Measurements from ENCODE around the gene CSTA.

The CSTA gene

GRCh38 chr3:122324871-122325323 is at the start of gene CSTA:
Gene CSTA, plus strand, starts transcription at chr3:122325248. Its CDS starts 45 bp downstream, at chr3:122325293.
- DNase-seq, result no peak

DNA sequence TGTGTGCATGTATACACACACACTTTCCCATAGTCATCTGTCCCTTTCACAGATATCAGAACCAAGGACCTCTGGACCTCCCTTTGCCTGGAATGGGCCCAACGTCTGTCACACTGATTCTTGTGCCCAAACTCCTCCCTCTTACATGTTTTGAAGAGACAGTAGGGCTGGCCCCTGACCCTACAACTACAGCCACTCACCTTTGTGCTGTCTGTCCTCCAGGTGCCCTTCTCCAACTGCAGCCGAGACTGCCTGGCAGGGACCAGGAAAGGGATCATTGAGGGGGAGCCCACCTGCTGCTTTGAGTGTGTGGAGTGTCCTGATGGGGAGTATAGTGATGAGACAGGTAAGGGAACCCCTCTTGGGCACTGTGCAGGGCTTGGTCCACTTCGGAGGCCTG is 43.2 kb upstream of the CSTA start:
- DNase-seq, result no peak

- no peak for DNase-seq
Observed at GRCh38 chr3:122283796-122284445, 41.1 kb upstream of the CSTA start.

GRCh38 chr3:122284486-122284885 is 40.6 kb upstream of the CSTA start:
- DNase-seq, result no peak

DNA sequence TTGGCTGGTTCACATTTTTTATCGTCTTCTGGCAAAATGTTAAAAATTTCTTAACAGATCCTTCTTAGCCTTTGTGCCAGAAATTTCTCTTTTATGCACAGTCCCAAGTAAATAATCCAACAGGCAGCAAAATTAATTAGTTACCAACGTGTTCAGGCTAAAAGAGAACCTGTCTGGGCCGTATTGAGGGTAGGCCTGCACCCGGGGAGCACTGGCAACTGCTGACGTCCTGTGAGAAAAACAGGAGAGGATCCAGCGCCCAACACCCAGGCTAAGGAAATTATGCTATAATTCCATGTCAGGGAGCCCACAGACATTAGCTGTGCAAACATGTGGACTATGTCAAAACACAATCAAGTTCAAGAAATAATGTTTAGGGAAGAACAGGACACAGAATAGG is 30.7 kb upstream of the CSTA start:
- no peak for DNase-seq

DNA sequence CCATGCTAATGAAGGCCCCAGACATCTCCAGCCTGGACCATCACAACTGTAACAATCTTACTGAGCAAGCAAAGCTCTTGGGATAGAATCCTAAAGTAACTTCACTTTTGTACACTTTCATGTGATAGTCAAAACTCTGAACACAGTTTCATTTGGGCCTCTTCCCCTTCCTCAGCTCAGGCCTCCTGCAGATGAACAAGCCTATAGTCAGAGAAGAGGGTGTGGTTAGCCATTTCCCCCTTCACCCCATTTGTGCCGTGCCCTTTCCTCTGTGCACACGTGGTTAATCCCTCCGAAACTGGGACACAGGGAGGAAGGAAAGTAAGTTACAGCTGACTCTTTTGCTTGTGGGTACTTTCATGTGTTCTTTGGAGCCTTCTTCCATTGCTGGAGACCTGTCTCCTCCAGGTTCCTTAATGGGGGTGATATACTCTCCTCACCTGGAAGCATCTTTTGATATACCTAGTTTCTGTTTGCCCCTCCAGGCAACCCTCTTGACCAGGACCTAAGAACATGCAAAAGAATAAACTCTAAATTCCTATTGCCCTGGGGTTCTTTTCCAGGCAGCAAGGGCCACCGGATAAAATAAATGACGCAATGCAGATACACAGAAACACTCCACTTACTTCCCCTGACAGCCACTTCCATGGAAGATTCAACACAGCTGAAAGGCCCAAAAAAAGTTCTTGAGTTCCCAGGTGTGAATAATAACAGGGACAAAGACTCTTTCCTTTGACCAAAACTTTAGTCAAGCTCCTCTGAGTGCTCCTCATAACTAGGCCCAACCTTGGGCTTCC is 29.6 kb upstream of the CSTA start:
- DNase-seq, result peak; percentile 5

GRCh38 chr3:122298239-122298638 is 26.8 kb upstream of the CSTA start:
- no peak for DNase-seq

DNA sequence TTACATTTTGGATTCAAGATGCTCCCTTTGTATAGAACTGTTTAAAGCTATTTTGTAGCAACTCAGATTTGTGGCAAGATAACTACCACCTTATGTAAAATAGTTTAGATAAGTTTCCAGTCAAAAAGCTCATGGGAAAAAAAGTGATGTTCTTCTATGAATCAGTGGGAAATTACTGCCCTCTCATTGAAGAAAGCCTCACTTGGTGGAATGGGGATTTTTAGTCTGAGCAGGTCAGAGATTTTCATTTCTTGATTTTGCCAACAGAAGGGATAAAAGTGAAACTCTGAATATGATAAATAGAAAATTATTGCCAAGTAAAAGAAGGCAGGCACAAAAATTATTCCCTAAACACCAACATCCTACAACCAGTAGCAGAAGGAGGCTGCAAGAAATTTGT is 25.8 kb upstream of the CSTA start:
- no peak for DNase-seq

GRCh38 chr3:122299872-122300460 is 25.1 kb upstream of the CSTA start:
- peak; percentile 43 for DNase-seq

- no peak for DNase-seq
Observed at GRCh38 chr3:122301063-122301462, 24.0 kb upstream of the CSTA start.

DNA sequence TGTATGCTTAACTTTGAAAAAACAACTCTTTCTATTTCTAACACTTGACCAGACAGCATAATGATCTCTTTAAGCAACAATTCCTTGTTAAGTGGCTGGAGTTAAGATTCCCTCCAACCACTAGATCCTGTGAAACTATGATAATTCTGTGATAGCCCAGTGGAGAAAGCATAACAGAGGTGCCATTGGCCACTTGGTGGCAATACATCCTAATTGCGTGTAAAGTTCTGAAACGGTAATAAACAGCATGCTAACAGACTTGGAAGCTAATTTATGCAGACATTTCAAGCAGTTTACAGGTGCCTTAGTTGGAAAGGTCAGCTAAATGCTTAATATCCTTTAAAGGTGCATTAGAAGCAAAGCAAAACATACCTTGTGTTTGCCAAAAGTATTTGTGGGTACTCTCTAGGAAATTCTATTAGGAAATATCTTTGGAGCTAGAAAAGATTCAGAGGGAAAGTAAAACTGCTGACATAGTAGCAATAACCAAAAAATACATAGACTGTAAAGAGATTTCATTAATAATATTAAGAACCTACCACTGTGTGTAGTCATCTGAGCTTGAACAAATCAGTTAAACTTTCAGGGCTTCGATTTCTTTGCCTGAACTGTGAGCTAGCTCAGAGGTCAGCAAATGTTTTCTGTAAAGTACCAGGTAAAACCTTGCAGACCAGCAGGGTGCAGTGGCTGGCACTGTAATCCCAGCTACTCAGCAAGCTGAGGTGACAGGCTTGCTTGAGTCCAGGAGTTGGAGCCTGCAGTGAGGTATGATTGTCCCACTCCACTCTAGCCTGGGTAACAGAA is 19.0 kb upstream of the CSTA start:
- no peak for DNase-seq

DNA sequence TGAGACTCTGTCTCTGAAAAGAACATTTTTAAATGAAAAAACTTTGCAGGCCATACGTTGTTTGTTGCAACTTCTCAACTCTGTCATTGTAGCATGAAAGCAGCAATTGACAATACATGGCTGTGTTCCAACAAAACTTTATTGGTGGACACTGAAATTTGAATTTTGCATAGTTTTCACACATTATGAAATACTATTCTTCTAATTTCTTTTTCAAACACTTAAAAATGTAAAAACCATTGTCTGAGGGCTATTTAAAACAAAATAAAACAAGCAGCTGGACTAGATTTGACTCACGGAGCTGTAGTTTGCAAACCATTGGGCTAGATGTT is 18.5 kb upstream of the CSTA start:
- no peak for DNase-seq

- no peak for DNase-seq
Observed at GRCh38 chr3:122307094-122307687, 17.9 kb upstream of the CSTA start.

DNA sequence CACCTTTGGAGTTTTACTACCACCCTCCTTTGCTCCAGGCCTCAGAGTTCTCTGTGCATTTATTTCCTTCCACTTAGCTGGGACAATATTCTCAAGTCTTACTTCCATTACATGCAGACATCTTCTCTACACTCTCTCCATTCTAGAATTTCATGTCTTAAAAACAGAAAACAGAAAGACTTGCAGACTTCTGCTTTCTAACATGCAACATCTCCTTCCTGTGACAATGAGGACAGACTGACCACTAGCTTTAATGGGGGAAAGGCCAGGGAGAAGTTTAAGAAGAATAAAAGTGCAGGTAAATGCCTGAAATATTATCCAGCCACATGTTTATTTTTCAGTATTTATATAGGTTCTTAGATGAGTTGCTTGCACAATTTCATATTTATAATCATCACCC is 17.1 kb upstream of the CSTA start:
- no peak for DNase-seq

- no peak for DNase-seq
Observed at GRCh38 chr3:122310361-122310760, 14.7 kb upstream of the CSTA start.

DNA sequence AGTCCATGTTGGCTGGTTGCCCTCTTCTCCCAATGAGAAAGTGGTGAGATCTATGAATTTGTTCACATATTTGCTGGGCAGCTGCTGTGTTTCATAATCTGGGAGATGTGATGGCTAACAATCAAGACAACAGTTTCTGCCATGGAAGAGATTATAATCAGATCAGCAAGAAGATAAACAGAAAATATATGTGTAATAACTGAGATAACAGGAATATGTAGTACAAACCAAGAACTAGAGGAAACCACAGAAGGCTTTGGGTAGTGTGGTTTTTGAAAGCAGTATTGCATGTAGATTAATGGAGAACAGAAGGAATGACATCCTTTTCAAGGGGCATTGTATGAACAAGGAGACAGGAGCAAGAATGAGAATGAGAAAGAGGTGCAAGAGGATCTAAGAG is 12.2 kb upstream of the CSTA start:
- DNase-seq, result no peak

- DNase-seq, result no peak
Observed at GRCh38 chr3:122313281-122313680, 11.8 kb upstream of the CSTA start.

GRCh38 chr3:122314228-122314876 is 10.7 kb upstream of the CSTA start:
- no peak for DNase-seq

DNA sequence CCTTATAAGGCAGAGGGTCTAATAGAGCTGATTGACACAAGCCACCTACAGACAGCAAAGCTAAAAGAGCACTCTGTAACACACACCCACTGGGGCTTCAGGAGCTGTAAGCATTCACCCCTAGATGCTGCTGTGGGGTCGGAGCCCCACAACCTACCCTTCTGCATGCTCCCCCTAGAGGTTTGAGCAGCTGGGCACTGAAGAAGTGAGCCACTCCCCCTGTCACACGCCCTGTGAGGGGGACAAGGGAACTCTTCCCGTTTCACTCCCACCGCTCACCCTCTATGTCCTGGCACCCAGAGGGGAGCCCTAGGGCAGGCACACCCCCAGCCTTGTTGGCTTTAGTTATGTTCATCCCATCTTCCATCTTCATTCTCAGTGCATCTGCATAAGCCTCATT is 9.4 kb upstream of the CSTA start:
- DNase-seq, result no peak

- DNase-seq, result no peak
Observed at GRCh38 chr3:122316368-122316767, 8.7 kb upstream of the CSTA start.

DNA sequence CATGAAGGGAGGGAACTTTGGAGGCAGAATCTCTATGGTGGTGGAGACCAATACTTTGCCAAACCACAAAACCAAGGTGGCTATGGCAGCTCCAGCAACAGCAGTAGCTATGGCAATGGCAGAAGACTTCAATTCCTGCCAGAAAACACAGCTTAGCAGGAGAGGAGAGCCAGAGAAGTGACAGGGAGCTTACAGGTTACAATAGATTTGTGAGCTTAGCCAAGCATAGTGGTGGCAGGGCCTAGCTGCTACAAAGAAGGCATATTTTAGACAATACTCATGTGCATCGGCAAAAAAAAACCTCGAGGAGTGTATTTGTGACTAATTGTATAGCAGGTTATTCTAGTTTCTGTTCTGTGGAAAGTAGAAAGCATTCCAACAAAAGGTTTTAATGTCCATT is 6.4 kb upstream of the CSTA start:
- no peak for DNase-seq

All from CD4-positive, alpha-beta T cell treated with Interleukin-17A for 4 hours (primary cell).